Left ventricle myocardium inferior (tissue), 1 donor: ENCODE data around the gene ROPN1L. TPM values are rescaled to one million over a fixed set of nuclear protein-coding genes. Genes with fewer than 3 reads are reported as not detected.
"Not testable (repeated sequence)": the region's sequence is repeated elsewhere in the genome, so short reads cannot be mapped to it uniquely, and the experiment has no call there.

ENCODE experiments used
- DNase-seq: peaks from one replicate; pipeline ENCODE4 v3.0.0-alpha.2; 2020
- H3K27ac ChIP-seq: fragments of 200-600 bp; replicated peaks from 2 replicates; pipeline ENCODE4 v1.8.0; 2021
- H3K27me3 ChIP-seq: fragments of 200-600 bp; 2 replicates; pipeline ENCODE4 v1.8.0; 2021; ENCODE audit warnings: low read depth
- H3K36me3 ChIP-seq: fragments of 200-600 bp; 2 replicates; pipeline ENCODE4 v1.8.0; 2021
- H3K4me1 ChIP-seq: fragments of 200-600 bp; 2 replicates; pipeline ENCODE4 v1.8.0; 2021
- H3K4me3 ChIP-seq: fragments of 200-600 bp; 2 replicates; pipeline ENCODE4 v1.8.0; 2021; ENCODE audit warnings: mild to moderate bottlenecking, moderate library complexity
- H3K9me3 ChIP-seq: fragments of 200-600 bp; replicated peaks from 2 replicates; pipeline ENCODE4 v1.8.0; 2021
- intact Hi-C: fragments of 100-400 bp; cut with micrococcal nuclease; formaldehyde crosslinking; loops from one replicate; pipeline ENCODE4 v1.11.0; 2022
- long read RNA-seq: library from polyadenylated mRNA; unstranded; transcript quantifications from one replicate; pipeline ENCODE4 v2.0.0, GENCODE V29; 2021
- total RNA-seq: library from RNA; stranded (reverse); fragmentation: NEBNext Ultra II Directional; extraction: Animal tissue kit (Norgen Biotek cat#: 25700); gene quantifications from one replicate; pipeline ENCODE4 v1.2.1, GENCODE V29; 2021
- TF ChIP-seq, protein P1 (sequence below): fragments of 200-600 bp; IDR thresholded peaks from 2 replicates; pipeline ENCODE4 v1.8.0; 2021; ENCODE audit warnings: antibody characterized with exemption, mild to moderate bottlenecking, borderline replicate concordance
- donor health status: DM: no; HTN: yes; CAD: no; lungs with severe emphysema.

ROPN1L gene
- total RNA-seq: 0.38 TPM
- long read RNA-seq: 0 reads

DNA sequence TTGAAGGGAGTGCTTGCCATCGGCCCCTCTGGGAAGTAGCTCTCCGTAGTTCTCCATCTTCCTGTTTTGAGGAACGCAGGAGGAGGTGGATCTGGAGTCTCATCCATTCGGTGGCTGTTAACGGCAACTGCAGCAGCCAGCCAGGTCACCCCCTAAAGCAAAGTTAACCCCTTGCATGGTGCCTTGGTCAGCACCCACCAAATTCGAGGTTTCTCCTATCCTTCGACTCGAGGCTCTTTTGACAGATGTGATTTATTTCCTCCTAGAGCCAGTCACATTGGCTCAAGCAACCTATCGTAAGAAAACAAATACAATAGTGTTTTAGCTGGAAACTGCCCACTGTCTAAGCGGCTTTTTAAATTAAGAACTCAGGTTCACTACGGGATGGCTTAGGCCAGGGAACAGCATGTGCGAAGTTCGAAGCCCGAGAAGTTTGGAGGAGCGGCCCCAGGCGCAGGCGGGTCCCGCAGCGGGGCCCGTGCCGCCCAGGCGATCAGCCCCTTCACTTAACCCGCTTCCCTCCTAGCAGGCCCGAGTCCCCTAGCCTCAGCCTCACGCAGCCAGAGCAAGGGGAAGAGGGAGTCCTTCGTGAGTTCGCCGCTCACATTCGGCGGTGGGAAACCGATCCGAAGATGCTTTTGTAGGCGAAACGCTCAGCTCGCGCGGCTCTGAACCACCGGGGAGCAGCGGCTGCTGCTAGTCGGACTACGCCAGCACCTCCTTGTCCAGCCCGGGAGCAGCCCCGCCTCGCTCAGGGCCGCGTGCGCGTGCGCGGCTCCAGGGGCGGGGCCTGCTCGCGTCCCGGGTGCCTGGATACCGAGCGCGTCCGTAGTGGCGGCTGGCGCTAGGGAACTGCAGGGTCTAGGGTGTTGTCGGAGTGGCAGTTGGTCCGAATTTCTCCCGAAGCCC lies at the start of gene ROPN1L:
ROPN1L (plus strand) TSS at position 797 of the 909 bp plus-strand sequence. CDS start 289 bp downstream, outside the sequence.
- Histone ChIP-seq H3K36me3 (no peaks in the 10 kb centered on the region), H3K27ac (peak within 1 kb of the TSS; percentile 79), H3K27me3 (no peaks in the 10 kb centered on the region), H3K4me1 (peaks cover 57% of the 10 kb centered on the region), H3K9me3 (no peaks in the 10 kb centered on the region), H3K4me3 (peak within 1 kb of the TSS; percentile 80)
- DNase-seq: peak; percentile 84
- intact Hi-C loops: no loop called here
- TF ChIP-seq, protein P1, sequence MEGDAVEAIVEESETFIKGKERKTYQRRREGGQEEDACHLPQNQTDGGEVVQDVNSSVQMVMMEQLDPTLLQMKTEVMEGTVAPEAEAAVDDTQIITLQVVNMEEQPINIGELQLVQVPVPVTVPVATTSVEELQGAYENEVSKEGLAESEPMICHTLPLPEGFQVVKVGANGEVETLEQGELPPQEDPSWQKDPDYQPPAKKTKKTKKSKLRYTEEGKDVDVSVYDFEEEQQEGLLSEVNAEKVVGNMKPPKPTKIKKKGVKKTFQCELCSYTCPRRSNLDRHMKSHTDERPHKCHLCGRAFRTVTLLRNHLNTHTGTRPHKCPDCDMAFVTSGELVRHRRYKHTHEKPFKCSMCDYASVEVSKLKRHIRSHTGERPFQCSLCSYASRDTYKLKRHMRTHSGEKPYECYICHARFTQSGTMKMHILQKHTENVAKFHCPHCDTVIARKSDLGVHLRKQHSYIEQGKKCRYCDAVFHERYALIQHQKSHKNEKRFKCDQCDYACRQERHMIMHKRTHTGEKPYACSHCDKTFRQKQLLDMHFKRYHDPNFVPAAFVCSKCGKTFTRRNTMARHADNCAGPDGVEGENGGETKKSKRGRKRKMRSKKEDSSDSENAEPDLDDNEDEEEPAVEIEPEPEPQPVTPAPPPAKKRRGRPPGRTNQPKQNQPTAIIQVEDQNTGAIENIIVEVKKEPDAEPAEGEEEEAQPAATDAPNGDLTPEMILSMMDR: no peak

DNA sequence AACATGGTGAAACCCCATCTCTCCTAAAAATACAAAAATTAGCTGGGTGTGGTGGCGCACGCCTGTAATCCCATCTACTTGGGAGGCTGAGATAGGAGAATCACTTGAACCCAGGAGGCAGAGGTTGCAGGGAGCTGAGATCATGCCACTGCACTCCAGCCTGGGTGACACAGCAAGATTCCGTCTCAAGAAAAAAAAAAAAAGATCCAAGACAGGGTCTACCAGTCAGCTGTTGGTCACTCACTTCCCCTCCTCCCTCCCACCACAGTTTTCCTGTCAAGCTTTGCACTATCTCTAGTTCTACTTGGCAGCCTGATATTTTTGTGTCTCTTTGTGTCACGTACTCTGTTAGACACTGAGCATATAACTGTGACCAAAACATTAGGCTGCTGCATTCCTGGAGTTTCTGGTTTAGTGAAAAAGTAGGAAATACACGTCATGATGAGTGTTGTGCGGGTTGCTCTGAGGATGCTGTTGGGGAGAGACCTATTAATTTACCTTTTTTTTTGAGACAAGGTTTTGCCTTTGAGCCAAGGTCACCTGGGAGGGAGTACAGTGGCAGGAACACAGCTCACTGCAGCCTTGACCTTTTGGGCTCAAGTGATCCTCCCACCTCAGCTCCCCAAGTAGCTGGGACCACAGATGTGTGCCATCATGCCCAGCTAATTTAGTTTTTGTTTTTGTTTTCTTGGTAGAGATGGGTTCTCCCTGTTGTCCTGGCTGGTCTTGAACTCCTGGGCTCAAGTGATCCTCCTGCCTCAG lies 48.9 kb upstream of the ROPN1L start:
- H3K4me1 ChIP-seq, H3K27me3 ChIP-seq, intact Hi-C loops, H3K4me3 ChIP-seq, DNase-seq, H3K9me3 ChIP-seq: not testable (repeated sequence)
- H3K36me3 ChIP-seq: peaks cover 89% of the 10 kb centered on the region
- peak overlapping the region; percentile 68 for H3K27ac ChIP-seq

DNA sequence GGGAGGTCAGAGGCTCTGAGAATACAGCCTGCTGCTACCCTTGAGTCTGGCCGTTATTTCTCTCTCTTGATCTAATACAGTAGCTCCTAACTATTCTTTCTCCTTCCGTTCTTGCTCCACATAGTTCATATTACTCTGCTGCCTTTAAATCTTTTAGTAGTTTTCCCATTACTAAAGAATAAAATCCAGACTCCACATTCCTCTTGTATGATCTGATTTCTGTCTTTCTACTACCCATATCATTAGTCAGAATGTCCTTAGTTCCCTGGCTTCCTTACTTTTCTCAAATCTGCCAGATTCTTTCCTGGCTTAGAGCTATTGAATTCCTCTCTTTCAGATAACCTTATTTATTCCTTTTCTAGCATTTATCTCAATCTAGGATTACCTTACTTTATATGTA lies 48.2 kb upstream of the ROPN1L start:
- TF ChIP-seq, protein P1: no peak
- intact Hi-C loops: no loop called here
- Histone ChIP-seq H3K9me3 (no peaks in the 10 kb centered on the region), H3K4me3 (no peak overlapping the region), H3K27ac (peak overlapping the region; percentile 68), H3K36me3 (peaks cover 86% of the 10 kb centered on the region), H3K27me3 (no peaks in the 10 kb centered on the region), H3K4me1 (peaks cover 8% of the 10 kb centered on the region)
- DNase-seq: no peak

DNA sequence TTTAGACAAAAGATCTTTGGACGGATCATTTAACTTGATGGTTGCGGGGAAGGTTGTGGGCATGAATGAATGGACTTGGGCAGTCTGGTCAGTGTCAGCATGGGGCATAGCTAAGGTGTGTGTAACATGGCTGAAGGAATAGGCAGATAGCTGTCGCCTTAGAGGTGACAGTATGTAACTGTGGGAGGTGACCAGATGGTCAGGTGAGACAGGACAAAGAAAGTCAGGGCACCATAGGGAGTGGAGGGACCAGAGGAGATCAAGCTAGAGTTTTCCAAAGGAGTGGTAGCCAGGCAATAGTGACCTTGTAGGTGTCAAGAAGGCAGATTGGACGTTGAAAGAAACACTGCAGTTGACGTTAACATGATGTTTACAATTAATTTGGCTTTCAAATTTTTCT lies 45.1 kb upstream of the ROPN1L start:
- H3K4me3 ChIP-seq: no peak overlapping the region
- H3K27me3 ChIP-seq: no peaks in the 10 kb centered on the region
- no peaks in the 10 kb centered on the region for H3K9me3 ChIP-seq
- TF ChIP-seq, protein P1: no peak
- H3K36me3 ChIP-seq: peaks cover 63% of the 10 kb centered on the region
- no peak for DNase-seq
- intact Hi-C loops: no loop called here
- peaks cover 33% of the 10 kb centered on the region for H3K4me1 ChIP-seq
- H3K27ac ChIP-seq: peak overlapping the region; percentile 25

DNA sequence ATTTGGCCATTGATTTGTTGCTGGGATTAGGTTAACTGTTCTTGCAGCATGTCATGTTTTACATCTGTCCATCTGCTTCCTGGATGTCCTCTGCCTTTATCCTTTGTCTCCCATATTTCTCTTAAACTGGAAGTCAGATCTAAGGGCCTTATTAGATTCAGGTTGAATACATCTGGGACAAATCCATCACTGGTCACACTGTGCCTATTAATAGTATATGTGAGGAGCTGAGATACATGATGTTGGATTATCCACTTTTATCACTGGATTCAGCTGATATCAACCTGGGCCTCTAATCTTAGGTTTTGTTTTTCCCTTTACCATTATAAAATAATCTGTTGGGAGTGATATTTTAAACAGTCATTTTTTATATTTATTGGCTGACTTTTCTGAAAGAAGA lies 41.8 kb upstream of the ROPN1L start:
- H3K27me3 ChIP-seq: no peaks in the 10 kb centered on the region
- H3K36me3 ChIP-seq: peaks cover 62% of the 10 kb centered on the region
- TF ChIP-seq, protein P1: no peak
- peak overlapping the region; percentile 48 for H3K27ac ChIP-seq
- no peak overlapping the region for H3K4me3 ChIP-seq
- no peak for DNase-seq
- peaks cover 25% of the 10 kb centered on the region for H3K4me1 ChIP-seq
- intact Hi-C loops: no loop called here
- no peaks in the 10 kb centered on the region for H3K9me3 ChIP-seq
